Liver (tissue), 9 donors: Measurements from ENCODE around the gene RGP1. TPM values are rescaled to one million over a fixed set of nuclear protein-coding genes. Genes with fewer than 3 reads are reported as not detected.
A peak's percentile ranks its signal among the peaks of the same experiment; 100 is the strongest.

ENCODE experiments used
- DNase-seq: peaks from one replicate; pipeline ENCODE4 v3.0.0-alpha.2; 2017; ENCODE audit warnings: low spot score
- H3K27ac ChIP-seq, 2 donors: one replicate each; pipeline ENCODE4 v1.7.0; 2013; ENCODE audit warnings: inconsistent platforms in 2 of 2, low read length in 2 of 2, control low read depth in 1 of 2, low read depth in 1 of 2, mild to moderate bottlenecking in 1 of 2
- H3K27me3 ChIP-seq, 4 donors: one replicate each; pipeline versions ENCODE4 v1.6.1 to v1.7.0; 2013; ENCODE audit warnings: low read length in 3 of 4, inconsistent platforms in 1 of 4, mild to moderate bottlenecking in 1 of 4, moderate library complexity in 1 of 4; ENCODE audit not compliant: control insufficient read depth in 4 of 4, insufficient read depth in 4 of 4
- H3K36me3 ChIP-seq, 4 donors: one replicate each; pipeline versions ENCODE4 v1.6.1 to v1.7.0; 2013; ENCODE audit warnings: low read length in 3 of 4, mild to moderate bottlenecking in 3 of 4, low read depth in 1 of 4, moderate library complexity in 1 of 4; ENCODE audit not compliant: control insufficient read depth in 4 of 4, insufficient read depth in 3 of 4
- H3K4me1 ChIP-seq, 4 donors: one replicate each; pipeline versions ENCODE4 v1.6.1 to v1.7.0; 2013; ENCODE audit warnings: low read length in 3 of 4, mild to moderate bottlenecking in 3 of 4, moderate library complexity in 1 of 4; ENCODE audit not compliant: control insufficient read depth in 4 of 4, insufficient read depth in 4 of 4
- H3K4me3 ChIP-seq, 3 donors: one replicate each; pipeline versions ENCODE4 v1.6.1 to v1.7.0; 2013; ENCODE audit warnings: low read length in 3 of 3, control low read depth in 1 of 3, low read depth in 1 of 3, mild to moderate bottlenecking in 1 of 3
- H3K9ac ChIP-seq, 2 donors: one replicate each; pipeline ENCODE4 v1.7.0; 2013; ENCODE audit warnings: low read length in 2 of 2, mild to moderate bottlenecking in 2 of 2, moderate library complexity in 2 of 2, control low read depth in 1 of 2, low read depth in 1 of 2
- H3K9me3 ChIP-seq, 4 donors: one replicate each; pipeline versions ENCODE4 v1.6.1 to v1.7.0; 2013; ENCODE audit warnings: low read length in 3 of 4; ENCODE audit not compliant: control insufficient read depth in 4 of 4
- EGR1 ChIP-seq, 2 donors: IDR thresholded peaks; 2 replicates each; pipeline ENCODE4 v1.6.1; 2016 to 2018; ENCODE audit warnings: antibody characterized with exemption in 2 of 2, low read depth in 2 of 2
- FOXA1 ChIP-seq: IDR thresholded peaks from 2 replicates; pipeline ENCODE4 v1.6.1; 2016; ENCODE audit warnings: antibody characterized with exemption
- FOXA2 ChIP-seq: IDR thresholded peaks from 2 replicates; pipeline ENCODE4 v1.6.1; 2016; ENCODE audit warnings: antibody characterized with exemption
- GABPA ChIP-seq, 2 donors: IDR thresholded peaks in 1 of 2; conservative IDR thresholded peaks in 1 of 2; 2 replicates each; pipeline ENCODE4 v1.6.1; 2016; ENCODE audit warnings: antibody characterized with exemption in 2 of 2, mild to moderate bottlenecking in 1 of 2, moderate library complexity in 1 of 2
- HNF4A ChIP-seq, 2 donors: conservative IDR thresholded peaks; 2 replicates each; pipeline ENCODE4 v1.6.1; 2016; ENCODE audit warnings: antibody characterized with exemption in 2 of 2, mild to moderate bottlenecking in 2 of 2
- HNF4G ChIP-seq: IDR thresholded peaks from 2 replicates; pipeline ENCODE4 v1.6.1; 2016; ENCODE audit warnings: antibody characterized with exemption
- JUND ChIP-seq, 2 donors: IDR thresholded peaks; 2 replicates each; pipeline ENCODE4 v1.6.1; 2016; ENCODE audit warnings: antibody characterized with exemption in 2 of 2
- NR2F2 ChIP-seq: IDR thresholded peaks from 2 replicates; pipeline ENCODE4 v1.6.1; 2016; ENCODE audit warnings: antibody characterized with exemption
- RAD21 ChIP-seq, 2 donors: IDR thresholded peaks; 2 replicates each; pipeline ENCODE4 v1.6.1; 2016; ENCODE audit warnings: antibody characterized with exemption in 2 of 2, mild to moderate bottlenecking in 2 of 2
- RXRA ChIP-seq, 2 donors: IDR thresholded peaks; 2 replicates each; pipeline ENCODE4 v1.6.1; 2017 to 2018; ENCODE audit warnings: antibody characterized with exemption in 2 of 2, mild to moderate bottlenecking in 1 of 2
- SP1 ChIP-seq: IDR thresholded peaks from 2 replicates; pipeline ENCODE4 v1.6.1; 2018; ENCODE audit warnings: antibody characterized with exemption, mild to moderate bottlenecking
- TAF1 ChIP-seq: conservative IDR thresholded peaks from 2 replicates; pipeline ENCODE4 v1.6.1; 2016; ENCODE audit warnings: antibody characterized with exemption, mild to moderate bottlenecking
- YY1 ChIP-seq: IDR thresholded peaks from 2 replicates; pipeline ENCODE4 v1.6.1; 2016; ENCODE audit warnings: antibody characterized with exemption, mild to moderate bottlenecking
- WGBS: extraction: QIAGEN DNeasy Blood & Tissue Kit; methylation state at CpG from one replicate; pipeline ENCODE4 v1.1.7; 2013; 5-methylcytosine and 5-hydroxymethylcytosine counted together
- polyA plus RNA-seq, 2 donors: library from polyadenylated mRNA; stranded (reverse) in 1 of 2; unstranded in 1 of 2; fragments of 200-250 nt in 1 of 2; fragments of >200 nt in 1 of 2; fragmentation: Nextera tagmentation in 1 of 2; extraction: Ambion mirVana in 1 of 2; gene quantifications; one replicate each; pipeline versions ENCODE4 v1.2.1 to v1.2.3, GENCODE V29; 2013 to 2015
- total RNA-seq, 2 donors: library from RNA; depleted of rRNA; stranded (reverse); fragments of >200 nt; gene quantifications; one replicate each; pipeline ENCODE4 v1.2.3, GENCODE V29; 2014
- TF ChIP-seq, protein P1 (sequence below): IDR thresholded peaks from 2 replicates; pipeline ENCODE4 v1.6.1; 2016; ENCODE audit warnings: antibody characterized with exemption
- TF ChIP-seq, protein P2 (sequence below): IDR thresholded peaks from 2 replicates; pipeline ENCODE4 v1.6.1; 2016; ENCODE audit warnings: antibody characterized with exemption, mild to moderate bottlenecking
- TF ChIP-seq, protein P3 (sequence below): fragments of 150-350 bp; IDR thresholded peaks from 2 replicates; pipeline ENCODE4 v1.5.1; 2017; ENCODE audit warnings: improper control_type of control experiment, low read depth, low read length; ENCODE audit not compliant: missing input control
- TF ChIP-seq, protein P4 (sequence below): IDR thresholded peaks from 2 replicates; pipeline ENCODE4 v1.6.1; 2016; ENCODE audit warnings: antibody characterized with exemption
- TF ChIP-seq, protein P5 (sequence below): IDR thresholded peaks from 2 replicates; pipeline ENCODE4 v1.6.1; 2016; ENCODE audit warnings: antibody characterized with exemption
- donor health status: healthy.
- donor health status: healthy.
- donor health status: healthy.
- donor health status: healthy.
- donor health status: healthy.

RGP1 gene
- total and polyA plus RNA-seq, 4 donors, result 2.6 to 10.7 (median 5.9) TPM

DNA sequence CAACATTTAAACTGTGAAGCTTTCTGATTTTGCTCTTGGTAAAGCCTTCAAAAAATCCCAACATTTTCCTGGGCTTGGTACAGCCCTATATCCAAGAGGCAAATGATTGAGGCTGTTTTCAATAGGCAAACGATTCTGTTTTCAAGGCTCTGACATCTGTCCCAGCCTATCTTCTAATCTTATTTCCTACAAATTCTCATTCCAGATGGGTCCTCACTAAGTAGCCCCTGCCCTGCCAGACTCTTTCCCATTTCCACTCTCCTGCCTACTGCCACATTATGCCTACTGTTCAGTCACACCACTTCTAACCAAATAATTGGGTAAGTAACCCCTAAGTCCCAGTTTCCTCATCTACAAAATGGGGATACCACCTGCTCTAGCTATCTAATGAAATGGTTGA is 3.5 kb upstream of the RGP1 start:
- TF ChIP-seq RXRA (IDR thresholded peaks at IDR 0.05) (no peak), JUND (IDR thresholded peaks at IDR 0.05) (no peak), TAF1 (no peak)
- TF ChIP-seq, protein P1, sequence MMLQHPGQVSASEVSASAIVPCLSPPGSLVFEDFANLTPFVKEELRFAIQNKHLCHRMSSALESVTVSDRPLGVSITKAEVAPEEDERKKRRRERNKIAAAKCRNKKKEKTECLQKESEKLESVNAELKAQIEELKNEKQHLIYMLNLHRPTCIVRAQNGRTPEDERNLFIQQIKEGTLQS, result no peak
- Histone ChIP-seq H3K4me1 (peaks cover 11 to 40% (median 33%) of the 10 kb centered on the region in 4 donors), H3K9me3 (no peaks in the 10 kb centered on the region), H3K9ac (no peak overlapping the region), H3K27me3 (no peaks in the 10 kb centered on the region), H3K4me3 (no peak overlapping the region), H3K36me3 (peaks cover 2 to 33% (median 32%) of the 10 kb centered on the region in 4 donors), H3K27ac (no peak overlapping the region)
- DNase-seq, result no peak
- 48% methylated on average over 1 of the region's 1 CpG for WGBS

DNA sequence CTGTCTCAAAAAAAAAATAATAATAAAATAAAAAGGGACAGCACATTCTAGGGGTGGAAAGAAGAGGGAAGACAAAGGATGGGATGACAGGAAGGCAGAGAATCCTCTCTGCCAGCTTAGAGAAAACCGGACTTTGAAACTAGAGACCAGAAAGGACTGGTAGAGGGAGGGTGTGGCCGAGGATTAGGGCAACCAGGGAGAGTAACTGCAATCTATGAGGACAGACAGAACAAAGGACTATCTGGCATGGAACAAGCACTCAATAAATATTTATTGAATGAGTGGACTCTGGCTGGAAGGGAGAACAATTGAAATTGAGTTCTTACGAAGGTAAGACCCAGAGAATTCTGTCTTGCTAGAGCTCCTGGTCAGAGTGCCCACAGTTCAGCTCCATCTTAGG is 2.5 kb upstream of the RGP1 start:
- no peak for DNase-seq
- no peaks in the 10 kb centered on the region for H3K27me3 ChIP-seq
- H3K9me3 ChIP-seq, result no peaks in the 10 kb centered on the region
- no peak overlapping the region for H3K9ac ChIP-seq
- peak overlapping the region; percentile 28 to 82 (median 68) for H3K4me3 ChIP-seq
- TF ChIP-seq RAD21 (IDR thresholded peaks at IDR 0.05) (peak; percentile 18 to 26), TAF1 (no peak), RXRA (IDR thresholded peaks at IDR 0.05) (peak; percentile 54 to 82), SP1 (peak; percentile 44), GABPA (IDR thresholded peaks at IDR 0.05 in 1 of 2, conservative IDR thresholded peaks at IDR 0.05 in 1 of 2) (peak in 1 of 2 donors; percentile 60), FOXA1 (no peak), NR2F2 (no peak), EGR1 (IDR thresholded peaks at IDR 0.05; ENCODE audit: low read depth in 2 of 2) (no peak), HNF4G (peak; percentile 75), FOXA2 (no peak), HNF4A (conservative IDR thresholded peaks at IDR 0.05) (peak; percentile 87 to 94), YY1 (peak; percentile 52), JUND (IDR thresholded peaks at IDR 0.05) (peak in 1 of 2 donors; percentile 78)
- TF ChIP-seq, protein P2, sequence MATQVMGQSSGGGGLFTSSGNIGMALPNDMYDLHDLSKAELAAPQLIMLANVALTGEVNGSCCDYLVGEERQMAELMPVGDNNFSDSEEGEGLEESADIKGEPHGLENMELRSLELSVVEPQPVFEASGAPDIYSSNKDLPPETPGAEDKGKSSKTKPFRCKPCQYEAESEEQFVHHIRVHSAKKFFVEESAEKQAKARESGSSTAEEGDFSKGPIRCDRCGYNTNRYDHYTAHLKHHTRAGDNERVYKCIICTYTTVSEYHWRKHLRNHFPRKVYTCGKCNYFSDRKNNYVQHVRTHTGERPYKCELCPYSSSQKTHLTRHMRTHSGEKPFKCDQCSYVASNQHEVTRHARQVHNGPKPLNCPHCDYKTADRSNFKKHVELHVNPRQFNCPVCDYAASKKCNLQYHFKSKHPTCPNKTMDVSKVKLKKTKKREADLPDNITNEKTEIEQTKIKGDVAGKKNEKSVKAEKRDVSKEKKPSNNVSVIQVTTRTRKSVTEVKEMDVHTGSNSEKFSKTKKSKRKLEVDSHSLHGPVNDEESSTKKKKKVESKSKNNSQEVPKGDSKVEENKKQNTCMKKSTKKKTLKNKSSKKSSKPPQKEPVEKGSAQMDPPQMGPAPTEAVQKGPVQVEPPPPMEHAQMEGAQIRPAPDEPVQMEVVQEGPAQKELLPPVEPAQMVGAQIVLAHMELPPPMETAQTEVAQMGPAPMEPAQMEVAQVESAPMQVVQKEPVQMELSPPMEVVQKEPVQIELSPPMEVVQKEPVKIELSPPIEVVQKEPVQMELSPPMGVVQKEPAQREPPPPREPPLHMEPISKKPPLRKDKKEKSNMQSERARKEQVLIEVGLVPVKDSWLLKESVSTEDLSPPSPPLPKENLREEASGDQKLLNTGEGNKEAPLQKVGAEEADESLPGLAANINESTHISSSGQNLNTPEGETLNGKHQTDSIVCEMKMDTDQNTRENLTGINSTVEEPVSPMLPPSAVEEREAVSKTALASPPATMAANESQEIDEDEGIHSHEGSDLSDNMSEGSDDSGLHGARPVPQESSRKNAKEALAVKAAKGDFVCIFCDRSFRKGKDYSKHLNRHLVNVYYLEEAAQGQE, result peak; percentile 44
- TF ChIP-seq, protein P1, result no peak
- TF ChIP-seq, protein P3, sequence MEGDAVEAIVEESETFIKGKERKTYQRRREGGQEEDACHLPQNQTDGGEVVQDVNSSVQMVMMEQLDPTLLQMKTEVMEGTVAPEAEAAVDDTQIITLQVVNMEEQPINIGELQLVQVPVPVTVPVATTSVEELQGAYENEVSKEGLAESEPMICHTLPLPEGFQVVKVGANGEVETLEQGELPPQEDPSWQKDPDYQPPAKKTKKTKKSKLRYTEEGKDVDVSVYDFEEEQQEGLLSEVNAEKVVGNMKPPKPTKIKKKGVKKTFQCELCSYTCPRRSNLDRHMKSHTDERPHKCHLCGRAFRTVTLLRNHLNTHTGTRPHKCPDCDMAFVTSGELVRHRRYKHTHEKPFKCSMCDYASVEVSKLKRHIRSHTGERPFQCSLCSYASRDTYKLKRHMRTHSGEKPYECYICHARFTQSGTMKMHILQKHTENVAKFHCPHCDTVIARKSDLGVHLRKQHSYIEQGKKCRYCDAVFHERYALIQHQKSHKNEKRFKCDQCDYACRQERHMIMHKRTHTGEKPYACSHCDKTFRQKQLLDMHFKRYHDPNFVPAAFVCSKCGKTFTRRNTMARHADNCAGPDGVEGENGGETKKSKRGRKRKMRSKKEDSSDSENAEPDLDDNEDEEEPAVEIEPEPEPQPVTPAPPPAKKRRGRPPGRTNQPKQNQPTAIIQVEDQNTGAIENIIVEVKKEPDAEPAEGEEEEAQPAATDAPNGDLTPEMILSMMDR, result no peak
- TF ChIP-seq, protein P4, sequence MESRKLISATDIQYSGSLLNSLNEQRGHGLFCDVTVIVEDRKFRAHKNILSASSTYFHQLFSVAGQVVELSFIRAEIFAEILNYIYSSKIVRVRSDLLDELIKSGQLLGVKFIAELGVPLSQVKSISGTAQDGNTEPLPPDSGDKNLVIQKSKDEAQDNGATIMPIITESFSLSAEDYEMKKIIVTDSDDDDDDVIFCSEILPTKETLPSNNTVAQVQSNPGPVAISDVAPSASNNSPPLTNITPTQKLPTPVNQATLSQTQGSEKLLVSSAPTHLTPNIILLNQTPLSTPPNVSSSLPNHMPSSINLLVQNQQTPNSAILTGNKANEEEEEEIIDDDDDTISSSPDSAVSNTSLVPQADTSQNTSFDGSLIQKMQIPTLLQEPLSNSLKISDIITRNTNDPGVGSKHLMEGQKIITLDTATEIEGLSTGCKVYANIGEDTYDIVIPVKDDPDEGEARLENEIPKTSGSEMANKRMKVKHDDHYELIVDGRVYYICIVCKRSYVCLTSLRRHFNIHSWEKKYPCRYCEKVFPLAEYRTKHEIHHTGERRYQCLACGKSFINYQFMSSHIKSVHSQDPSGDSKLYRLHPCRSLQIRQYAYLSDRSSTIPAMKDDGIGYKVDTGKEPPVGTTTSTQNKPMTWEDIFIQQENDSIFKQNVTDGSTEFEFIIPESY, result no peak
- TF ChIP-seq, protein P5, sequence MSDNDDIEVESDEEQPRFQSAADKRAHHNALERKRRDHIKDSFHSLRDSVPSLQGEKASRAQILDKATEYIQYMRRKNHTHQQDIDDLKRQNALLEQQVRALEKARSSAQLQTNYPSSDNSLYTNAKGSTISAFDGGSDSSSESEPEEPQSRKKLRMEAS, result no peak
- H3K27ac ChIP-seq, result peak overlapping the region in 1 of 2 donors; percentile 35
- H3K36me3 ChIP-seq, result peaks cover 0 to 38% (median 34%) of the 10 kb centered on the region in 4 donors
- peaks cover 11 to 40% (median 33%) of the 10 kb centered on the region in 4 donors for H3K4me1 ChIP-seq
- WGBS, result 14% methylated on average over 3 of the region's 3 CpGs
